Mucosa of stomach (tissue), 1 donor: ENCODE measurements around the gene ANKRD13B.
"Not testable (repeated sequence)": the region's sequence is repeated elsewhere in the genome, so short reads cannot be mapped to it uniquely, and the experiment has no call there.

Experiments
- H3K27me3 ChIP-seq: one replicate; pipeline ENCODE4 v1.7.0; 2013; ENCODE audit warnings: mild to moderate bottlenecking, low read length; ENCODE audit not compliant: control insufficient read depth, insufficient read depth
- H3K36me3 ChIP-seq: one replicate; pipeline ENCODE4 v1.7.0; 2013; ENCODE audit warnings: low read length; ENCODE audit not compliant: control insufficient read depth, insufficient read depth
- H3K4me1 ChIP-seq: one replicate; pipeline ENCODE4 v1.7.0; 2013; ENCODE audit warnings: mild to moderate bottlenecking, low read length; ENCODE audit not compliant: control insufficient read depth, insufficient read depth
- H3K4me3 ChIP-seq: one replicate; pipeline ENCODE4 v1.7.0; 2013; ENCODE audit warnings: low read length
- H3K9ac ChIP-seq: one replicate; pipeline ENCODE4 v1.7.0; 2013; ENCODE audit warnings: mild to moderate bottlenecking, low read length, moderate library complexity
- H3K9me3 ChIP-seq: one replicate; pipeline ENCODE4 v1.7.0; 2013; ENCODE audit warnings: mild to moderate bottlenecking, low read length, moderate library complexity; ENCODE audit not compliant: control insufficient read depth
- donor health status: Pancreatic carcinoma.

The ANKRD13B gene

GRCh38 chr17:29640413-29640812, 47.5 kb downstream of the ANKRD13B start:
- H3K4me3 ChIP-seq, result no peak overlapping the region
- H3K4me1 ChIP-seq, result peaks cover 27% of the 10 kb centered on the region
- no peaks in the 10 kb centered on the region for H3K9me3 ChIP-seq
- H3K36me3 ChIP-seq, result no peaks in the 10 kb centered on the region
- no peaks in the 10 kb centered on the region for H3K27me3 ChIP-seq
- no peak overlapping the region for H3K9ac ChIP-seq

- no peaks in the 10 kb centered on the region for H3K36me3 ChIP-seq
- no peak overlapping the region for H3K4me3 ChIP-seq
- no peaks in the 10 kb centered on the region for H3K9me3 ChIP-seq
- H3K27me3 ChIP-seq, result no peaks in the 10 kb centered on the region
- H3K4me1 ChIP-seq, result peaks cover 27% of the 10 kb centered on the region
- H3K9ac ChIP-seq, result no peak overlapping the region
These were observed 48.2 kb downstream of the ANKRD13B start for GRCh38 chr17:29640981-29641642.

- H3K27me3 ChIP-seq, result no peaks in the 10 kb centered on the region
- peaks cover 27% of the 10 kb centered on the region for H3K4me1 ChIP-seq
- H3K36me3 ChIP-seq, result no peaks in the 10 kb centered on the region
- H3K4me3 ChIP-seq, result no peak overlapping the region
- no peaks in the 10 kb centered on the region for H3K9me3 ChIP-seq
- H3K9ac ChIP-seq, result no peak overlapping the region
These were observed 49.3 kb downstream of the ANKRD13B start for GRCh38 chr17:29642171-29642611.

- Histone ChIP-seq H3K36me3 (no peaks in the 10 kb centered on the region), H3K9ac (no peak overlapping the region), H3K4me1 (peaks cover 27% of the 10 kb centered on the region), H3K4me3 (no peak overlapping the region), H3K9me3 (no peaks in the 10 kb centered on the region), H3K27me3 (no peaks in the 10 kb centered on the region)
These were observed 50.9 kb downstream of the ANKRD13B start for GRCh38 chr17:29643817-29644160.

GRCh38 chr17:29645515-29646051, 52.7 kb downstream of the ANKRD13B start:
- Histone ChIP-seq H3K4me1 (peaks cover 16% of the 10 kb centered on the region), H3K9ac (no peak overlapping the region)

GRCh38 chr17:29648005-29648404, 55.1 kb downstream of the ANKRD13B start:
- H3K27me3 ChIP-seq, result no peaks in the 10 kb centered on the region
- H3K36me3 ChIP-seq, result no peaks in the 10 kb centered on the region
- no peaks in the 10 kb centered on the region for H3K9me3 ChIP-seq
- H3K4me1 ChIP-seq, result peaks cover 10% of the 10 kb centered on the region
- no peak overlapping the region for H3K4me3 ChIP-seq
- H3K9ac ChIP-seq, result no peak overlapping the region

More at GRCh38 chr17:29645515-29646051, 52.7 kb downstream of the ANKRD13B start:
- no peaks in the 10 kb centered on the region for H3K9me3 ChIP-seq
- no peak overlapping the region for H3K4me3 ChIP-seq
- H3K36me3 ChIP-seq, result no peaks in the 10 kb centered on the region
- H3K27me3 ChIP-seq, result no peaks in the 10 kb centered on the region

GRCh38 chr17:29649359-29649758, 56.4 kb downstream of the ANKRD13B start:
- no peak overlapping the region for H3K4me3 ChIP-seq
- no peaks in the 10 kb centered on the region for H3K4me1 ChIP-seq
- H3K9ac ChIP-seq, result no peak overlapping the region
- no peaks in the 10 kb centered on the region for H3K27me3 ChIP-seq
- no peaks in the 10 kb centered on the region for H3K9me3 ChIP-seq
- no peaks in the 10 kb centered on the region for H3K36me3 ChIP-seq

GRCh38 chr17:29650396-29650795, 57.5 kb downstream of the ANKRD13B start:
- H3K4me3 ChIP-seq, result no peak overlapping the region
- no peak overlapping the region for H3K9ac ChIP-seq
- no peaks in the 10 kb centered on the region for H3K9me3 ChIP-seq
- H3K27me3 ChIP-seq, result no peaks in the 10 kb centered on the region
- no peaks in the 10 kb centered on the region for H3K4me1 ChIP-seq
- H3K36me3 ChIP-seq, result no peaks in the 10 kb centered on the region

GRCh38 chr17:29651913-29652312, 59.0 kb downstream of the ANKRD13B start:
- H3K36me3 ChIP-seq, H3K9me3 ChIP-seq, H3K27me3 ChIP-seq, H3K4me1 ChIP-seq, H3K4me3 ChIP-seq, H3K9ac ChIP-seq: not testable (repeated sequence)

- Histone ChIP-seq H3K9ac (no peak overlapping the region), H3K36me3 (no peaks in the 10 kb centered on the region)
These were observed 60.0 kb downstream of the ANKRD13B start for GRCh38 chr17:29652976-29653375.

GRCh38 chr17:29653995-29654714, 61.2 kb downstream of the ANKRD13B start:
- H3K4me1 ChIP-seq, result no peaks in the 10 kb centered on the region

More at GRCh38 chr17:29652976-29653375, 60.0 kb downstream of the ANKRD13B start:
- Histone ChIP-seq H3K4me1 (no peaks in the 10 kb centered on the region), H3K4me3 (no peak overlapping the region), H3K27me3 (no peaks in the 10 kb centered on the region), H3K9me3 (no peaks in the 10 kb centered on the region)

GRCh38 chr17:29655323-29655722, 62.4 kb downstream of the ANKRD13B start:
- H3K4me3 ChIP-seq, result no peak overlapping the region
- no peaks in the 10 kb centered on the region for H3K36me3 ChIP-seq
- H3K4me1 ChIP-seq, result no peaks in the 10 kb centered on the region
- H3K27me3 ChIP-seq, result no peaks in the 10 kb centered on the region
- H3K9ac ChIP-seq, result no peak overlapping the region
- H3K9me3 ChIP-seq, result no peaks in the 10 kb centered on the region

More at GRCh38 chr17:29653995-29654714, 61.2 kb downstream of the ANKRD13B start:
- no peaks in the 10 kb centered on the region for H3K9me3 ChIP-seq
- no peaks in the 10 kb centered on the region for H3K36me3 ChIP-seq
- no peak overlapping the region for H3K9ac ChIP-seq
- no peaks in the 10 kb centered on the region for H3K27me3 ChIP-seq
- no peak overlapping the region for H3K4me3 ChIP-seq
